Kidney (tissue), 14 donors: ENCODE measurements around the gene DYNLL2. TPM values are rescaled to one million over a fixed set of nuclear protein-coding genes. Genes with fewer than 3 reads are reported as not detected.

Source experiments
- DNase-seq, 5 donors: peaks; one replicate each; pipeline ENCODE4 v3.0.0-alpha.2; 2013 to 2020
- FAIRE-seq: peaks from 2 replicates; lab custom pipeline; 2012; peaks lifted over from hg19 to GRCh38; lab: Jason Lieb, UNC
- H3K27ac ChIP-seq, 2 donors: one replicate each; pipeline ENCODE4 v1.7.0; 2013; ENCODE audit warnings: low read depth in 2 of 2, low read length in 2 of 2, inconsistent platforms in 1 of 2
- H3K27me3 ChIP-seq: one replicate; pipeline ENCODE4 v1.7.1; 2013; ENCODE audit warnings: low read length, inconsistent platforms; ENCODE audit not compliant: control insufficient read depth, insufficient read depth
- H3K36me3 ChIP-seq, 3 donors: one replicate each; pipeline versions ENCODE4 v1.7.0 to v1.7.1; 2013; ENCODE audit warnings: low read length in 3 of 3, control low read depth in 1 of 3, inconsistent platforms in 1 of 3; ENCODE audit not compliant: insufficient read depth in 3 of 3, control insufficient read depth in 2 of 3
- H3K4me1 ChIP-seq, 3 donors: one replicate each; pipeline versions ENCODE4 v1.7.0 to v1.7.1; 2013; ENCODE audit warnings: low read length in 3 of 3, inconsistent platforms in 1 of 3, low read depth in 1 of 3; ENCODE audit not compliant: control insufficient read depth in 2 of 3, insufficient read depth in 2 of 3
- H3K4me3 ChIP-seq, 3 donors: one replicate each; pipeline versions ENCODE4 v1.7.0 to v1.8.1; 2013; ENCODE audit warnings: low read length in 3 of 3, control low read depth in 1 of 3, inconsistent platforms in 1 of 3
- H3K9ac ChIP-seq, 3 donors: one replicate each; pipeline versions ENCODE4 v1.7.0 to v1.7.1; 2013; ENCODE audit warnings: low read length in 3 of 3, control low read depth in 1 of 3, inconsistent platforms in 1 of 3
- H3K9me3 ChIP-seq, 3 donors: one replicate each; pipeline versions ENCODE4 v1.7.0 to v1.7.1; 2013; ENCODE audit warnings: low read length in 3 of 3, control low read depth in 1 of 3, inconsistent platforms in 1 of 3; ENCODE audit not compliant: control insufficient read depth in 2 of 3, insufficient read depth in 1 of 3
- intact Hi-C: fragments of 100-400 bp; cut with DNase I; formaldehyde crosslinking; loops from one replicate; pipeline ENCODE4 v1.11.1; 2022
- polyA plus RNA-seq: library from polyadenylated mRNA; stranded (reverse); fragments of 350-450 nt; fragmentation: Illumina TruSeq; extraction: RNeasy Lipid Tissue Mini Kit (QIAGEN cat#74804); gene quantifications from one replicate; pipeline ENCODE4 v1.2.3, GENCODE V29; 2014; ENCODE audit warnings: low read depth, low replicate concordance; ENCODE audit not compliant: insufficient read depth
- total RNA-seq: library from RNA; stranded (reverse); fragmentation: NEBNext Ultra II Directional; extraction: Animal tissue kit (Norgen Biotek cat#: 25700); gene quantifications from one replicate; pipeline ENCODE4 v1.2.1, GENCODE V29; 2021
- TF ChIP-seq, protein P1 (sequence below): IDR thresholded peaks from 3 replicates; pipeline ENCODE4 v1.5.1; 2012; ENCODE audit warnings: mild to moderate bottlenecking, moderate library complexity, borderline replicate concordance; ENCODE audit not compliant: insufficient read depth; ENCODE audit errors: extremely low read depth
- donor health status: control.
- donor health status: control.
- donor health status: control.
- donor health status: control.
- donor health status: control.
- donor health status: DM: yes; HTN: yes; CAD: no.
- donor health status: Normal renal cell carcinoma (clear cell type).

Gene DYNLL2
- total and polyA plus RNA-seq, 2 donors from 2014 or later = 43.2 to 59.7 TPM

DNA sequence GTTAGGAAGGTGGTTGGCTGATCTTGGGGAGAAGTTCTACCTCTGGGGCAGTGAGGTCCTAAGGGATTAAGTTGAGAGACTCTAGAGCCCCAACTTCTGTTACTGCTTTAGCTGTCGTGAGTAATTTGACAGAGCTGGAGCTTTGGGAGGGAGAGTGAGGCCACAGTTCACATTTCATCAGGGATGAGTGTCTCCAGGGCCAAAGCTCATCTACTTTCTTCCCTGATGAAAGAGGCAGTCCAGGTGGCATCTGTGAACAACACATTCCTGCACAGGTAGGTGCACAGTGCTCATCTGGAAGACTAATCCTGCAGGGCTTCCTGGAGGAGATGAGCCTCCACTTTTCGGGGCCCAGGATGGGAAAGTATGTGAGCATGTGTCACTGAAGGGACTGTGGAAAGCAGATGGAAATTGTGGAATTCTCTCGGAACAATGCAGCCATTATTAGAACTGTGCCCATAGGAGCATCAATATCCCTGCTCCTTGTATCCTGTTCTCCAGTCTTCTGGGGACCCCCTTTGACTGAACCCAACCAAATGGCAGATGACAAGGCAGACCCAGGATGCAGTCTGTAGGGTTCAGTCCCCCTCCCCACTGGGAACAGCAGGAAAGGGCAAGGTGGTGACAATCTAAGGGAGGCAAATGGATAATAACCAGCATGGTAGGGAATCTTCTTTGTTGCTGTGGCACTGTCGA is 9.0 kb downstream of the DYNLL2 start:
- H3K9me3 ChIP-seq = no peaks in the 10 kb centered on the region
- FAIRE-seq (no peak), DNase-seq (no peak)
- intact Hi-C loops = no loop called here
- H3K4me3 ChIP-seq = no peak overlapping the region
- H3K36me3 ChIP-seq = peaks cover 10 to 49% (median 48%) of the 10 kb centered on the region in 3 donors
- TF ChIP-seq, protein P1, sequence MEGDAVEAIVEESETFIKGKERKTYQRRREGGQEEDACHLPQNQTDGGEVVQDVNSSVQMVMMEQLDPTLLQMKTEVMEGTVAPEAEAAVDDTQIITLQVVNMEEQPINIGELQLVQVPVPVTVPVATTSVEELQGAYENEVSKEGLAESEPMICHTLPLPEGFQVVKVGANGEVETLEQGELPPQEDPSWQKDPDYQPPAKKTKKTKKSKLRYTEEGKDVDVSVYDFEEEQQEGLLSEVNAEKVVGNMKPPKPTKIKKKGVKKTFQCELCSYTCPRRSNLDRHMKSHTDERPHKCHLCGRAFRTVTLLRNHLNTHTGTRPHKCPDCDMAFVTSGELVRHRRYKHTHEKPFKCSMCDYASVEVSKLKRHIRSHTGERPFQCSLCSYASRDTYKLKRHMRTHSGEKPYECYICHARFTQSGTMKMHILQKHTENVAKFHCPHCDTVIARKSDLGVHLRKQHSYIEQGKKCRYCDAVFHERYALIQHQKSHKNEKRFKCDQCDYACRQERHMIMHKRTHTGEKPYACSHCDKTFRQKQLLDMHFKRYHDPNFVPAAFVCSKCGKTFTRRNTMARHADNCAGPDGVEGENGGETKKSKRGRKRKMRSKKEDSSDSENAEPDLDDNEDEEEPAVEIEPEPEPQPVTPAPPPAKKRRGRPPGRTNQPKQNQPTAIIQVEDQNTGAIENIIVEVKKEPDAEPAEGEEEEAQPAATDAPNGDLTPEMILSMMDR = no peak
- H3K4me1 ChIP-seq = peaks cover 0 to 2% (median 2%) of the 10 kb centered on the region in 3 donors
- no peak overlapping the region for H3K27ac ChIP-seq
- no peak overlapping the region for H3K9ac ChIP-seq
- no peaks in the 10 kb centered on the region for H3K27me3 ChIP-seq

DNA sequence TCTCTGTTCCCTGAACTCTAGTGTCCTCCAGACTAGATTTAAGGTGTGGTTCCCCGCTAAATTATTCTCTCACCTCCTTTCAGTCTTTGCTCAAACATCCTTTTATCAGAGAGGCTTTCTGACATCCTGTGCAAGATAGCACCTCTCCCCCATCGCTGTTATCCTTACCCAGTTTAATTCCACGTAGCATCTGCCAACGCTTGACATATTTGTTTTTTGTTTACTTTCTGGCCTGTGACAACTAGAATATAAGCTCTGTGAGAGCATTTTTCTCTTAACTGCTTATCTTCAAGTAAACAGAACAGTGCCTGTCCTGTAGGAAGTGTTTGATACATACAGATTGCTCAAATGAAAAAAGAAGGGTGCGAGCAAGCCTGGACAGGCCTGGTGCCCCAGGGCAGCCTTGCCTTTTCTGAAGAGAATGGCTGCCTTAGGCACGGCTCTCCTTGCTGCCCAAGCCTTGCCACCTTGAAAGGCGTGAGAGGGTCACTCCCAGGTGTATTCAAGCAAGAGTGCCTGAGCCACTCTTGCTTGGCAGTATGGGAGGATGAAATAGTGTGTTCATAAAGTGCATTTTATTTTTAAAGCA is 9.7 kb downstream of the DYNLL2 start:
- no peak overlapping the region for H3K4me3 ChIP-seq
- DNase-seq = no peak
- H3K9ac ChIP-seq = no peak overlapping the region
- intact Hi-C loops = no loop called here
- TF ChIP-seq, protein P1 = no peak
- peaks cover 10 to 44% (median 43%) of the 10 kb centered on the region in 3 donors for H3K36me3 ChIP-seq
- H3K9me3 ChIP-seq = no peaks in the 10 kb centered on the region
- no peak for FAIRE-seq
- no peak overlapping the region for H3K27ac ChIP-seq
- H3K4me1 ChIP-seq = no peaks in the 10 kb centered on the region
- no peaks in the 10 kb centered on the region for H3K27me3 ChIP-seq

DNA sequence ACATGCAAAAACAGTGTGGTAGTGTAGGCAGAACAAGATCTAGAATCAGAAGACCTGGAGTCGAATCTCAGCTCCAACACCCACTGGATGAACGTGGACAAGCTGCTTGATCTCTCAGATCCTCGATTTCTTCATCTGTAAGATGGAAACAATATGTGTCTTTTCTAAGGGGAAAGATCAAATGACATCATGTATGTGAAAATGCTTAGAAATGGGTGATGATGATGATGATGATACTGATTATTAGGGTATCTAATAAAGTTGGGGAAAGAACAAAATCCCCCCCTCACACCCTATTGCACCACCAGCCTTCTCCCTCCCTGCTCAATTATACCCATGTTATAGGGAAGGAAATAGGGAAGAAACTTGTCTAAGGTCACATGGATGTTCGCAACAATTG is 10.9 kb downstream of the DYNLL2 start:
- TF ChIP-seq, protein P1 = no peak
- Histone ChIP-seq H3K27ac (no peak overlapping the region), H3K9me3 (no peaks in the 10 kb centered on the region), H3K4me1 (no peaks in the 10 kb centered on the region), H3K4me3 (no peak overlapping the region), H3K9ac (no peak overlapping the region), H3K36me3 (peaks cover 6 to 35% (median 30%) of the 10 kb centered on the region in 3 donors), H3K27me3 (no peaks in the 10 kb centered on the region)
- FAIRE-seq = no peak
- intact Hi-C loops = no loop called here
- DNase-seq = no peak
